ENCODE results near the gene ANKMY2.

Gene ANKMY2

GRCh38 chr7:16564023-16564380 is 81.6 kb downstream of the ANKMY2 start:
- DNase-seq: no peak

GRCh38 chr7:16563281-16564022 is 82.1 kb downstream of the ANKMY2 start:
- DNase-seq: no peak

GRCh38 chr7:16562456-16563220 is 82.9 kb downstream of the ANKMY2 start:
- DNase-seq: no peak

- DNase-seq: no peak
These were observed 83.6 kb downstream of the ANKMY2 start for GRCh38 chr7:16561943-16562342.

GRCh38 chr7:16559497-16560179 is 85.9 kb downstream of the ANKMY2 start:
- no peak for DNase-seq

- DNase-seq: no peak
These were observed 86.7 kb downstream of the ANKMY2 start for GRCh38 chr7:16558761-16559302.

- DNase-seq: no peak
These were observed 89.2 kb downstream of the ANKMY2 start for GRCh38 chr7:16556359-16556758.

- DNase-seq: no peak
These were observed 90.9 kb downstream of the ANKMY2 start for GRCh38 chr7:16554518-16555236.

- DNase-seq: no peak
These were observed 94.9 kb downstream of the ANKMY2 start for GRCh38 chr7:16550671-16551070.

All from activated T-cell treated with anti-CD3 and anti-CD28 coated beads, Interleukin-2, amount 50 U/mL, for 48 hours (primary cell).